ENCODE results near the gene CDC42EP3.

GRCh38 chr2:37653805-37654378, 17.6 kb downstream of the CDC42EP3 start:
- no peak for TF ChIP-seq ETV6 (CRISPR knock-in tag; IDR thresholded peaks at IDR 0.05)
- TF ChIP-seq ATF3 (CRISPR knock-in tag; conservative IDR thresholded peaks at IDR 0.05), result no peak
- no peak for TF ChIP-seq CTCF (IDR thresholded peaks at IDR 0.05)
- no peak for TF ChIP-seq ZNF512 (CRISPR knock-in tag; IDR thresholded peaks at IDR 0.05; ENCODE audit: borderline replicate concordance)
- TF ChIP-seq MAX (CRISPR knock-in tag; IDR thresholded peaks at IDR 0.05), result no peak
- no peak for TF ChIP-seq ZMAT4 (CRISPR knock-in tag; IDR thresholded peaks at IDR 0.05)
- no peak for TF ChIP-seq SMAD4 (CRISPR knock-in tag; IDR thresholded peaks at IDR 0.05)
- no peak for TF ChIP-seq ATF6 (CRISPR knock-in tag; IDR thresholded peaks at IDR 0.05)
- TF ChIP-seq USF2 (CRISPR knock-in tag; IDR thresholded peaks at IDR 0.05), result no peak
